GM15510 (cell line): ENCODE measurements around the gene CDC42BPA.

Experiments used
- POLR2A ChIP-seq: IDR thresholded peaks from 3 replicates; pipeline ENCODE4 v1.6.1; 2011; ENCODE audit warnings: borderline replicate concordance; ENCODE audit not compliant: insufficient read length; ENCODE audit errors: extremely low read depth

Gene CDC42BPA

GRCh38 chr1:227253065-227253464, 65.2 kb downstream of the CDC42BPA start:
- no peak for TF ChIP-seq POLR2A

GRCh38 chr1:227245613-227246320, 72.5 kb downstream of the CDC42BPA start:
- no peak for TF ChIP-seq POLR2A

DNA sequence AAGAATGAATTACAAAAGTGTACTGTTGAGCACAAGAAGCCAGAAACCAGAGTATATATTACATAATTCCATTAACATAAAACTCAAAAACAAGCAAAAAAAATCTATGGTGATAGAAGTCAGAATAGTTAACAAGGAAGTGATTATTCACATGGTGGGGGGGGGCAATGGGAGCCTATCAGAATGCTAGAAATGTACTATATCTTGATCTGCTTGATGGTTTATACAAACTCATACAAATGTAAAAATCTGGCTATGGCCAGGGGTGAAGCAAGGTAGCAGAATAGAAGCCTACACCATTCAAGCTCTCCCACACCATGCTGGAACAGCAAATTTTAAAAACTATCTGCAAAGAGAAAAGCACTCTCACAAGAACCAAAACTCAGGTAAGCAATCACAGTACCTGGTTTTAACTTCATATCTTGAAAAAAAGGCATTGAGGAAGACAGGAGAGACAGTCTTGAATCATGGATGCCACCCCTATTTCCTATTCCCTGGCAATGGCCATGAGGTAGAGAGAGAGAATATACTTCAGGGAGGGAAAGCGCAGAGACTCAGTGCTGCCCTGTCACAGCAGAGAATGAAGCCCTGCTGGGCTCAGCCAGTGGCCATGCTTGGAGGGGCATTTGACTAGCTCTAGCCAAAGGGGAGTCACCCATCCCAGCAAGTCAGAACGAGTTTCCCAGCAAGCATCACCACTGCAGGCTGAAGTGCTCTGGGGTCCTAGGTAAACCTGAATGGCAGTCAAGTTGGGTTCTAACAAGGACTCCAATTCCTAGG, 73.8 kb downstream of the CDC42BPA start:
- TF ChIP-seq POLR2A: no peak

DNA sequence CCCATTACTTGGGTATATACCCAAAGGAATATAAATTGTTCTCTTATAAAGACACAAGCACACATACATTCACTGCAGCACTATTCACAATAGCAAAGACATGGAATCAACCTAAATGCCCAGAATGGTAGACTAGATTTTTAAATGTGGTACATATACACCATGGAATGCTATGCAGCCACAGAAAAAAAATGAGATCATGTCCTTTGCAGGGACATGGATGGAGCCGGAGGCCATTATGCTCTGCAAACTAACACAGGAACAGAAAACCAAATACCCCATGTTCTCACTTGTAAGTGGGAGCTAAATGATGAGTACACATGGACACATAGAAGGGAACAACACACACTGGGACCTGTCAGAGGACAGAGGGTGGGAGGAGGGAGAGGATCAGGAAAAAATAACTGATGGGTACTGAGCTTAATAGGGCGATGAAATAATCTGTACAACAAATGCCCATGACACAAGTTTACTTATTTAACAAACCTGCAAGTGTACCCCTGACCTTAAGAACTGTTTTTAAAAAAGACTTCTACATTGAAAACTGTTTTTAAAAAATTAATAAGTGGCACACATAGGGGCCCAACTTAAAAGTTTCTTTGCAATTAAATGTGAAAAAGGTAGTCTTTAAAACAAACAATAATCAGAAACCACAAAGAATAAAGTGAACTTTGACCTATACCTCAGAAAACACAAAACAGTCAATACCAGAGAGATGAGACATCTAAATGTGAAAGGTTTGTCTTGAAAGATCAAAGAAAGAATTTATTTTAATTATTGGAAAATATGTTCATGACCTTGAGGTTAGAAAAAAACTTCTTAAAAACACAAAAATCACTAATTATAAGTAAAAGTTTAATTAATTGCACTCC, 75.2 kb downstream of the CDC42BPA start:
- no peak for TF ChIP-seq POLR2A

DNA sequence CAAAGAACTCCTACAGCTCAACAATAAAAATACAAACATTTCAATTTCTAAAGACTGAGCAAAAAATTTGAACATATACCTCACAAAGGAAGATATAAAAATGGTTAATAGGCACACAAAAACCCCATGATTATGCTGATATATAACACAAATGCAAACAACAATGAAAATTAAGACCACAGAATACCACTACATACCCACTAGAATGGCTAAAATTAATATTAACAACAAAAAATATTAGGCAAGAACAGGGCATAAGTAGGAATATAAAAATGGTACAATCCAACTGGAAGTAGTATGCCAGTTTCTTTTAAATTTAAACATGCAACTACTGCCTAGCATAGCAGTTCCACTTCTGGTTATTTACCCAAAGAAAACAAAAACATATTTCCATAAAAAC, 77.3 kb downstream of the CDC42BPA start:
- TF ChIP-seq POLR2A: no peak

DNA sequence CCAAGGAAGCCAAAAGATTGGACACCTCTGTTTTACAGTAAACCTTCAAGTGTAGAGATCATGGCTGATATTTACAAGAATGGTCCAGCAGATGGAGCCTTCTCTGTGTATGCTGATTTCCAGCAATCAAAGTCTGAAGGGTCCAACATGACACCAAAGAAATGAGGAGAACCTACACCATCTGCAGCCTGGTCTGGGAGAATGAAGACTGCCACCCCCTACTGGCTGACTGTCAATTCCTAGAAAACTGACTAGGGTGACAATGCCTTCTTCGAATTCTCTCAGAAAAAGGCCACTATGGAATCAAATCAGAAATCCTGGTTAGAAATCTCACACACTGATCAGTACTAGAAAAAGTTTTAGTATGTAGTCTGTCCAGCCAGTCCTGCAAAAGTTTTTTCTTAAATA, 83.3 kb downstream of the CDC42BPA start:
- TF ChIP-seq POLR2A: no peak

GRCh38 chr1:227228201-227228600, 90.1 kb downstream of the CDC42BPA start:
- no peak for TF ChIP-seq POLR2A

GRCh38 chr1:227227761-227228160, 90.5 kb downstream of the CDC42BPA start:
- no peak for TF ChIP-seq POLR2A

- TF ChIP-seq POLR2A: no peak
Observed at GRCh38 chr1:227225715-227226346, 92.5 kb downstream of the CDC42BPA start.

- TF ChIP-seq POLR2A: no peak
Observed at GRCh38 chr1:227223171-227223806, 95.0 kb downstream of the CDC42BPA start.

GRCh38 chr1:227219715-227220292, 98.5 kb downstream of the CDC42BPA start:
- TF ChIP-seq POLR2A: no peak

DNA sequence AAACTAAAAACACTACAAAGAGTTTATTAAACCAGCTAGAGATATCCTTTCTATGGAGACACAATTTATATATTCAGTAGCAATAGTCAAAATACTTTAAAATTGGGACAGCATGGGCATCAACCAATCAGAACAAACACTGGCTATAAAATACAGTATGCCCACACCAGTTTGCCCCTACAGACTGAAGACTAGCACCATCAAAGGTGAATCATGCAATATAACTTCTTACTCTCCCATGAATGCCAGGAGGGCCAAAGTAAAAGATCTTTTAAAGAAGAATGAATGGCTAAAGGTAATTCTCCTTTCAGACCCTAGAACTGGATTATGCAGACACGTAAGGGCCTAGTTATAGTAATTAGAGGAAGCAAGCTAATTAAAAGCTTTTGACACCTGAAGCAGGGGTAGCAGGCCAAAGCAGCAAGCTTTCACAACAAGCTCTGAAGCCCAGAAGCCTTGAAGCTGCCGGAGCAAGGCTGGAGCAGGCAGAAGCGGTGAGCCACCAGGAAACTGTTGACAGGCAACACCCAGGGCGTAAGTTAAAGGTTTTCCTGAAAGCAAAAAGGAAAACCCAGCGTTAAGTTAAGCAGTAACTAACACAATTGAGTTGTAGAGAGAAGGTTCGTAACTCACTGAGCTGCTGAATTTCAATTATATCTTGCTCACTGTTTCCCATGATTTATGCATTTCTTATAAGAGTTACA, 99.3 kb downstream of the CDC42BPA start:
- TF ChIP-seq POLR2A: no peak

- TF ChIP-seq POLR2A: no peak
Observed at GRCh38 chr1:227215863-227216510, 102.3 kb downstream of the CDC42BPA start.
